PFSK-1 (cell line): ENCODE data around the gene KIF19.

Experiments used
- FOXP2 ChIP-seq: optimal IDR thresholded peaks from 2 replicates; pipeline ENCODE3; 2011; ENCODE audit warnings: borderline replicate concordance, control low read depth, inconsistent platforms; ENCODE audit not compliant: insufficient read depth; ENCODE audit errors: extremely low read length, extremely low read depth
- POLR2AphosphoS5 ChIP-seq: IDR thresholded peaks from 2 replicates; pipeline ENCODE4 v1.6.1; 2012; ENCODE audit warnings: low read depth, mild to moderate bottlenecking, control low read depth, low read length, moderate library complexity
- REST ChIP-seq, 2 experiments: IDR thresholded peaks; 2 replicates each; pipeline versions ENCODE4 v1.6.1 to v1.8.0; 2011 to 2012; ENCODE audit warnings: low read depth in 2 of 2, low read length in 2 of 2, control low read depth in 1 of 2, inconsistent platforms in 1 of 2, mild to moderate bottlenecking in 1 of 2, moderate library complexity in 1 of 2; ENCODE audit not compliant: insufficient read depth in 1 of 2
- SIN3A ChIP-seq: IDR thresholded peaks from 2 replicates; pipeline ENCODE4 v1.6.1; 2012; ENCODE audit warnings: mild to moderate bottlenecking, low read length, moderate library complexity, borderline replicate concordance; ENCODE audit not compliant: insufficient read depth
- TAF1 ChIP-seq: IDR thresholded peaks from 2 replicates; pipeline ENCODE4 v1.6.1; 2012; ENCODE audit warnings: low read length, control low read depth, borderline replicate concordance; ENCODE audit not compliant: insufficient read depth

KIF19 gene

GRCh38 chr17:74305865-74306654, 20.0 kb upstream of the KIF19 start:
- TF ChIP-seq POLR2AphosphoS5 (no peak), FOXP2 (no peak), REST (IDR thresholded peaks at IDR 0.05; ENCODE audit: insufficient read depth in 1 of 2, low read depth in 2 of 2, low read length in 2 of 2) (no peak), TAF1 (no peak), SIN3A (no peak)

- TF ChIP-seq POLR2AphosphoS5 = no peak
- no peak for TF ChIP-seq REST (IDR thresholded peaks at IDR 0.05; ENCODE audit: insufficient read depth in 1 of 2, low read depth in 2 of 2, low read length in 2 of 2)
- TF ChIP-seq TAF1 = no peak
- TF ChIP-seq FOXP2 = no peak
- TF ChIP-seq SIN3A = no peak
These were observed 17.8 kb upstream of the KIF19 start for GRCh38 chr17:74307984-74308773.

- TF ChIP-seq FOXP2 (no peak), TAF1 (no peak), SIN3A (no peak), REST (IDR thresholded peaks at IDR 0.05; ENCODE audit: insufficient read depth in 1 of 2, low read depth in 2 of 2, low read length in 2 of 2) (no peak), POLR2AphosphoS5 (no peak)
These were observed 16.1 kb upstream of the KIF19 start for GRCh38 chr17:74309902-74310301.

GRCh38 chr17:74314877-74315276, 11.1 kb upstream of the KIF19 start:
- TF ChIP-seq TAF1 (no peak), REST (IDR thresholded peaks at IDR 0.05; ENCODE audit: insufficient read depth in 1 of 2, low read depth in 2 of 2, low read length in 2 of 2) (no peak), SIN3A (no peak), POLR2AphosphoS5 (no peak), FOXP2 (no peak)
